AG09319 (cell line): ENCODE measurements around the gene FFAR1.

Experiments
- DNase-seq: peaks from one replicate; pipeline ENCODE4 v3.0.0-alpha.2; 2010; ENCODE audit warnings: low read depth; ENCODE audit errors: extremely low read depth
- TF ChIP-seq, protein P1 (sequence below): IDR thresholded peaks from 2 replicates; pipeline ENCODE4 v1.5.1; 2011; ENCODE audit warnings: low read depth, mild to moderate bottlenecking, inconsistent platforms, low read length, moderate library complexity

Gene FFAR1, protein sequence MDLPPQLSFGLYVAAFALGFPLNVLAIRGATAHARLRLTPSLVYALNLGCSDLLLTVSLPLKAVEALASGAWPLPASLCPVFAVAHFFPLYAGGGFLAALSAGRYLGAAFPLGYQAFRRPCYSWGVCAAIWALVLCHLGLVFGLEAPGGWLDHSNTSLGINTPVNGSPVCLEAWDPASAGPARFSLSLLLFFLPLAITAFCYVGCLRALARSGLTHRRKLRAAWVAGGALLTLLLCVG (N-terminal part only)

DNA sequence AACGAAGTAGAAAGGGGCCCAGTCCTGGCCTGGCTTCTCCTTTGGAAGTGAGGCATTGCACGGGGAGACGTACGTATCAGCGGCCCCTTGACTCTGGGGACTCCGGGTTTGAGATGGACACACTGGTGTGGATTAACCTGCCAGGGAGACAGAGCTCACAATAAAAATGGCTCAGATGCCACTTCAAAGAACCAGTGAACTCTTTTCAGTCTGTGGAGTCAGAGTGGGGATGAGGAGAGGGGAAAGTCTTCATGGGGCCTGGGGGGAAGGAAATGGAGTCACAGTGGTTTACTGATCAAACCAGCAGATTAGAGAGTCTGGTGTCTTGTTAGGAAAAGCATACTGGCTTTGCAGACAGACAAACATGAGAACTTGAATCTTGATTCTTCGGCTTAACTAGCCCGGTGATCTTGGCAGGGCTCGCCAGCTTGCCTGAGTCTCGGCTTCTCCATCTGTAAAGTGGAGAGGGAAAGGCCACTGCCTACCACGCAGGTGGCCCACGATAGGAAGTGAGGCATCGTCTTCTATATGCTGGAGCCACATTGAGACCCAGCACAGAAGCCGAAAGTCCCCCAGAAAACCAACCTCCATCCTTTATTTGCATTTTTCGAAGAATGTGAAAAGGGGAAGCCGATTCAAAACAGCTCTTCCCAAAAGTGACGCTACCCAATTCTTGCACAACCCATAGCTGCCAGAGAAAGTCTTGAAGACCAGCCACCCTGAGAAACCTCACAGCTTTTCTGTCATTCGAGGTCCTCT is at the start of gene FFAR1:
Gene FFAR1 (plus strand): TSS at position 732 of the 759 bp plus-strand sequence. CDS start 3,650 bp downstream, outside the sequence.
- TF ChIP-seq, protein P1, sequence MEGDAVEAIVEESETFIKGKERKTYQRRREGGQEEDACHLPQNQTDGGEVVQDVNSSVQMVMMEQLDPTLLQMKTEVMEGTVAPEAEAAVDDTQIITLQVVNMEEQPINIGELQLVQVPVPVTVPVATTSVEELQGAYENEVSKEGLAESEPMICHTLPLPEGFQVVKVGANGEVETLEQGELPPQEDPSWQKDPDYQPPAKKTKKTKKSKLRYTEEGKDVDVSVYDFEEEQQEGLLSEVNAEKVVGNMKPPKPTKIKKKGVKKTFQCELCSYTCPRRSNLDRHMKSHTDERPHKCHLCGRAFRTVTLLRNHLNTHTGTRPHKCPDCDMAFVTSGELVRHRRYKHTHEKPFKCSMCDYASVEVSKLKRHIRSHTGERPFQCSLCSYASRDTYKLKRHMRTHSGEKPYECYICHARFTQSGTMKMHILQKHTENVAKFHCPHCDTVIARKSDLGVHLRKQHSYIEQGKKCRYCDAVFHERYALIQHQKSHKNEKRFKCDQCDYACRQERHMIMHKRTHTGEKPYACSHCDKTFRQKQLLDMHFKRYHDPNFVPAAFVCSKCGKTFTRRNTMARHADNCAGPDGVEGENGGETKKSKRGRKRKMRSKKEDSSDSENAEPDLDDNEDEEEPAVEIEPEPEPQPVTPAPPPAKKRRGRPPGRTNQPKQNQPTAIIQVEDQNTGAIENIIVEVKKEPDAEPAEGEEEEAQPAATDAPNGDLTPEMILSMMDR: no peak
- DNase-seq: no peak

DNA sequence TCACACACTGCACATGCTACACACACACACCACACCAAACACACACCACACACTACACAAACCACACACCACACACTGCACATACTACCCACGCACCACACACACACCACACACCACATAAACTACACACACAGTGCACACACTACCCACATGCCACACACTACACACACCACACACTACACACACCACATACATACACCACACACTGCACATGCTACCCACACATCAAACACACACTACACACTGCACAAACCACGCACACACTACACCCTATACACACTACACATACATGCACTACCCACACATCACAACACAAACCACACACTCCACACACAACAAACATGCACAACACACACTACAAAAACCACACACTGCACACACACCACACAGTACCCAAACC is 49.8 kb upstream of the FFAR1 start:
- DNase-seq: no peak
- TF ChIP-seq, protein P1: no peak

DNA sequence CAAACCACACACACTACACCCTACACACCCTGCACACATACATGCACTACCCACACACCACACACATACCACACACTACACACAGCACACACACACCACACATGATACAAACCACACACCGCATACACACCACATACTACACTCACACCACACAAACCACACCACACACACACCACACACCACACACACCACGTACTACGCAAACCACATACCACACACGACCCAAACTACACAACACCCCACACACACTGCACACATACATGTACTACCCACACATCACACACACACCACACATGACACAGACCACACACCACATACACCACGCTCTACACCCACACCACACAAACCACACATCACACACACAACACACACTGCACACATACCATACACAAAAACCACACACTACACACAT is 49.1 kb upstream of the FFAR1 start:
- DNase-seq: no peak
- TF ChIP-seq, protein P1: no peak

DNA sequence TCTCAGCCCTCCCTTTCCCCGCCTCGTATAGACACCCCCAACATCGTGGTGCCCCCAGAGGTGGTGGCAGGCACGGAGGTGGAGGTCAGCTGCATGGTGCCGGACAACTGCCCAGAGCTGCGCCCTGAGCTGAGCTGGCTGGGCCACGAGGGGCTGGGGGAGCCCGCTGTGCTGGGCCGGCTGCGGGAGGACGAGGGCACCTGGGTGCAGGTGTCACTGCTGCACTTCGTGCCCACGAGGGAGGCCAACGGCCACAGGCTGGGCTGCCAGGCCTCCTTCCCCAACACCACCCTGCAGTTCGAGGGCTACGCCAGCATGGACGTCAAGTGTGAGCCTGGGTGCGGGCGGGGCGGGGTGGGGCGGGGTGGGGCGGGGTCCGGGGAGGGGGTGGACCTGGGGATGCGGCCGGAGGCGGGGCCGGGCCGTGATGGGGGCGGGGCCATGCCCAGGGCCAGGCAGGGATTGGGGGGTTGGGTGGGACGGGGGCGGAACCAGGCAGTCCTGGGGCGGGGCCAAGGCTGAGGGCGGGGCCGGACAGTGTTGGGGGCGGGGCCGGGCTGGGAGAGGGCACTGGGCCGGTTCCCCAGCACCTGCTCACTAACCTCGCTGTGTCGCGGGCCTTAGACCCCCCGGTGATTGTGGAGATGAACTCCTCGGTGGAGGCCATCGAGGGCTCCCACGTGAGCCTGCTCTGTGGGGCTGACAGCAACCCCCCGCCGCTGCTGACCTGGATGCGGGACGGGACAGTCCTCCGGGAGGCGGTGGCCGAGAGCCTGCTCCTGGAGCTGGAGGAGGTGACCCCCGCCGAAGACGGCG is 48.0 kb upstream of the FFAR1 start:
- TF ChIP-seq, protein P1: no peak
- DNase-seq: no peak

DNA sequence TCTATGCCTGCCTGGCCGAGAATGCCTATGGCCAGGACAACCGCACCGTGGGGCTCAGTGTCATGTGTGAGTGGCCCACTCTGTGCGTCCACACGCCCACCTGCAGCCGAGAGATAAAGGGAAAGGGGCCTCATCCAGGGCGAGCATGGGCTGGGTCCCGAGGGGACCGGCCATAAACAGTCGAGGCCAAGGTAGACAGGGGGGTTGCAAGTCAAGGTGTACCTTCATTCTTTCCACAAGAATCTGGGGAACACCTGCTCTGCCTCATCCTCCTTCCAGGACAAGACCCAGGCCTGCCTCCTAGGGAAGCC is 47.4 kb upstream of the FFAR1 start:
- no peak for DNase-seq
- TF ChIP-seq, protein P1: no peak

DNA sequence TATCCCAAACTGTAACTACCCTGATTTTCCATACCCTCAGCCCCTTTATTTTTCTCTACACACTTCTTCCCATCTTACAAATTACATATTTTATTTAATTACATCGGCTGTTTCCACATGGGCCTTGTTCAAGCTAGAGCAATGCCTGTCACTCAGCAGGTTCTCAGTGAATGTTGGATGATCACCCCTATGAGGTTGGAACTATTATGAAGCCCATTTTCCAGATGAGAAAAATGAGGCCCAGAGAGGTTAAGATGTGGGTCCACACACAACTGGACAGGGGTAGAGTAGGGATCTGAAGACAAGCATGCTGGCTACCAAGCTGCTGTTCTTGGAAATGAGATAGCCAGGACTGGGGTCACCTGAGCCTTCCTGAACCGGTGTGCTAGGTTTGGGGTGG is 45.7 kb upstream of the FFAR1 start:
- DNase-seq: no peak
- TF ChIP-seq, protein P1: no peak

DNA sequence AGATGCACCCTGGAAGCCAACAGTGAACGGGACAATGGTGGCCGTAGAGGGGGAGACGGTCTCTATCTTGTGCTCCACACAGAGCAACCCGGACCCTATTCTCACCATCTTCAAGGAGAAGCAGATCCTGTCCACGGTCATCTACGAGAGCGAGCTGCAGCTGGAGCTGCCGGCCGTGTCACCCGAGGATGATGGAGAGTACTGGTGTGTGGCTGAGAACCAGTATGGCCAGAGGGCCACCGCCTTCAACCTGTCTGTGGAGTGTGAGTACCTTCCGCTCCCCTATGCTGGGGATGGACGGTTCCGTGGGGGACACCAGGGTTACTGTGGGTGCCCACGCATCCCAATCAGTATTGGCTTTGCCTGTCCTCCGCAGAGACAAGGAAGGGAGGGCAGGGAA is 45.3 kb upstream of the FFAR1 start:
- TF ChIP-seq, protein P1: no peak
- DNase-seq: no peak
